ENCODE results near the gene GALNTL6.
"Not testable (repeated sequence)": the region's sequence is repeated elsewhere in the genome, so short reads cannot be mapped to it uniquely, and the experiment has no call there.

GALNTL6 gene

DNA sequence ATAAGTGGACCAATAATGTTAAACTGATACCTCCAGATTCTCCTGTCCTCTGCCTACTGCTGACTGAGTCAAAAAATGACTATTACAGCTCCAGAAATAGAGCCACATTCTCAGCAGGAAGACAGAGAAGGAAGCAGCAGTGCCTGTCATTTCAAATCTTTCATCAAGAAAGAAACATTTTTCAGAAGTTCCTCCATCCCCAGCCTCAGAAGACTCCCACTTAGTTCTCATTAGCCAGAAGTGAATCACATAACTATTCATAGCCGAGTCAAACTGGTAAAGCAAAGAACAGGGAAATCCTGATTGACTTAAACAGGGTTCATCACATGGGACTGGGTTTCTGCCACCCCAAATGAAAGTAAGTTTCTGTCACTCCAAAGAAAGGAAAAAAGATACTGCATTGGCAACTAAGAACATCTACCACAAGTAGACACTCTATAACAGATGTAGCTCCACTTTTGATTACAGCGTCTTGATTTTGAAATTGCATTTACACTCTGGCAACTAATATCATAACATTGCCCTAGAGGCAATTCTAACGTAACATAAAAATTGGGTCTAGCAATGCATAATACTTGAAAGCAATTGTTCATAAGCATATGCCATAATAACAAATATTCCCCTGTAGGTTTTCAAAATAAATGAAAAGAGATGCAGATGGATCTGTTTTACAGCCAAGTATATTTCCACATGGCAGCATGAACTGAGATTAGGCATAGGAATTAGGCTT is 599.8 kb downstream of the GALNTL6 start:
- no peak for DNase-seq

DNA sequence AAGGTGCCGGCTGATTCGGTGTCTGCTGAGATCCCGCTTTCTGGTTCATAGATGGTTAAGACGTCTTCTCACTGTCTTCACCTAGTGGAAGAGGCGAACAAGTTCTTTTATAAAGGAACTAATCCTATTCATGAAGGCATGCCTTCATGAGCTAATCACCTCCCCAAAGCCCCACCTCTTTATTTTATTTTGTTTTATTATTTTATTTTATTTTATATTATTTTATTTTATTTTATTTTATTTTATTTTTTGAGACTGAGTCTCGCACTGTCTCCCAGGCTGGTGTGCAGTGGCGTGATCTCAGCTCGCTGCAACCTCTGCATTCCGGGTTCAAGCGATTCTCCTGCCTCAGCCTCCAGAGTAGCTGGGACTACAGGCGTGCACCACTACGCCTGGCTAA is 615.8 kb downstream of the GALNTL6 start:
- DNase-seq, result not testable (repeated sequence)

DNA sequence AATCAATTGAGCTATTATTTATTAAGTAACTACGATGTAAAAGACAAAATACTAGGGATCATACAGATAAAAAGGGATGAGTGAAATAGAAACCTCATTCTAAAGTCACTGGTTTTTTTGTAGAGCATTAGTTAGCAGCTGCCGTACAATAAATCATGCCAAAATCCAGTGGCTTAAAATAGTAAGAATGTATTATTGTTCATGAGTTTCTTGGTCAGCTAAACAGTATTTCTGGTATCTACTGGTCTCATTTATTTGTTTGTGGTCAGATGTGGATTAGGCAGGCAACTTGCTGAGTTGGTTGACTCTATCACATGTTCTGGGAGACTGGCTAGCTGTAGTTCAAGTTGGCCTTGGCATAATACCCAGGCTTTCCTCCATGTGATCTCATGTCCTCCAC is 667.3 kb downstream of the GALNTL6 start:
- DNase-seq, result no peak

DNA sequence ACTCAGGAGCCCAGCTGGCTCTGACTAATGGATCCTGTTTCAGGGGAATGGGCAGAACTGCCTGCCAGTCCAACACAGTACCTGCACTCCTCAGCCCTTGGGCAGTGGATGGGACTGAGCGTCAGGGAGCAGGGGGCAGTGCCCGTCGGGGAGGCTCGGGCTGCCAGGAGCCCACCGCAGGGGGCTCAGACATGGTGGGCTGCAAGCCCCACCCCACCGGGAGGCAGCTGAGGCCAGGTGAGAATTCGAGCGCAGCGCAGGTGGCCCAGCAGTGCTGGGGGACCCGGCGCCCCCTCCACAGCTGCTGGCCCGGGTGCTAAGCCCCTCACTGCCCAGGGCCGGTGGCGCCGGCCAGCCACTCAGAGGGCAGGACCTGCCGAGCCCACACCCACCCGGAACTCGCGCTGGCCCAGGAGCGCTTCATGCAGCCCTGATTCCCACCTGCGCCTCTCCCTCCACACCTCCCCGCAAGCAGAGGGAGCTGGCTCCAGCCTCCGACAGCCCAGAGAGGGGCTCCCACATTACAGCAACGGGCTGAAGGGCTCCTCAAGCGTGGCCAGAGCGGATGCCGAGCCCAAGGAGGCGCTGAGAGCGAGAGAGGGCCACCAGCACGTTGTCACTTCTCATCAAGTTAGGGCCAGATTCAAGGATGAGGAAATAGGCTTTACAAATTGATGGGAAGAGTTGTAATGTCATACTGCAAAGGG is 668.8 kb downstream of the GALNTL6 start:
- no peak for DNase-seq

DNA sequence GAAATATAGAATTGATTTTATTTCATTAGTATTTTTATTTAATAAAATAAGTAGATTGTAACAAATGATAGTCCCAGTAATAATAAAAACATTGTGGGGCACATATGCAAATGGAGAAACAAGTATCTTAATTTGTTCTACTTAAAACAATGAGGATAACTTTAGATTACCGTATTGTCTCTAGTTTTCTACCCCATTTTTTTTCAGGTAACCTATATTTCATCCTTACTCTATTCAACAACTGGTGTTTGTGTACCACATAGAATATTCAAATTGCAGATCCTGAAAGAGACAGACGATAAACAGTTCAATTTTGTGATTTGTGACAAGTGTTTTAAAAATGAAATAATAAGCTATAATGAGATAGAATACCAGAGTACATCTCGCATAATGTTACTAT is 671.8 kb downstream of the GALNTL6 start:
- no peak for DNase-seq

DNA sequence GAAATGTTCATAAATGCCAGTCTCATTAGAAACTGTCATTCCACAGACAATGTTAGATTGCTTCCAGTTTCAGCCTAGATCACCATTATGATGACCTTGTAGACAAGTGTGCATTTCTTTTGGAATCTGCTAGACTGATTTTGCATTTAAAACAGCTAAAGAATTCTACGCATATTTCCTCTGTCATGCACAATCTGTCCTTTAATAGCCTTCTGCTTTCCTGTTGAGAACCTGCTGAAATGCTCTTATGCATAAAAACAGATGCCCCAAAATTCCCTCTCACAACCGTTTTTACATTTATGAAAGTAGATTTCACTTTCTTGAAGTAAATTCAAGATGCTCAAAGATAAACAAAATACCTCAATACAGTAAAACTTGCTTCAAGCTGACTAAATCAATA is 673.3 kb downstream of the GALNTL6 start:
- no peak for DNase-seq

DNA sequence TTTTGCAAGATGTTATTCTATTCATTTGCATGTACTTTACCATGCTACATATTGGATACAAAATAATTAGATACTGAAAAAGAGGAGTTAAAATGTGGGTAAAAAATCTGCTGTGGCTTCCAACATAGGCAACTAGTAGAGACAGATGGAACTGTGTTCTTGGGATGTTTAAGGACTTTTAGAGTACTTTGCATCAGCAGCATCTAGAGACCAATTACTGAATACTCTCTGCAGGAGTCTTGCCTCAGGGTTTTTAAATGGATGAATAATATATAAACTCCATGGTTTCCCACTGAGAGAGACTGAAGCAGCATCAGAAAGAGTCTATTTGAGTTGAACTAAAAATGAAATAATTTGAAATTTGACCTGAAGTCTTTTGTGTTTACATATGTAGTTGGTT is 676.7 kb downstream of the GALNTL6 start:
- DNase-seq, result no peak

DNA sequence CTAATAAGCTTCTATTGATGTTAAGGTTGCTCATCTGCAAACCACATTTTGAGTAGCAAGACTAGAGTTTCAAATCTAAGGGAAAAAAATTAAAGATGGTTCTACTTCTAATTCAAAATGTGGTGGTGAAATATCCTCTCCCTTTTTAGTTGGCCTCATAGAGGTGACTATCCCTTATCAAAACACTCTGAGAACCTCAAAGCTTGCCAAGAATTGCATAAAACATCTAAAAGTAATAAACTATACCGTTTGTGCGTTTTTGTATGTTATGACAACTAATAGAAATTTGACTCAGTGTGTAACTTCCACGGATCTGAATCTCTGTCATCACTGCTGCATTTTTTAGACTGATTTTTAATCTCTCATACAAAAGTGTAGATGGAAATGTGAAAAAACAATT is 682.6 kb downstream of the GALNTL6 start:
- no peak for DNase-seq

DNA sequence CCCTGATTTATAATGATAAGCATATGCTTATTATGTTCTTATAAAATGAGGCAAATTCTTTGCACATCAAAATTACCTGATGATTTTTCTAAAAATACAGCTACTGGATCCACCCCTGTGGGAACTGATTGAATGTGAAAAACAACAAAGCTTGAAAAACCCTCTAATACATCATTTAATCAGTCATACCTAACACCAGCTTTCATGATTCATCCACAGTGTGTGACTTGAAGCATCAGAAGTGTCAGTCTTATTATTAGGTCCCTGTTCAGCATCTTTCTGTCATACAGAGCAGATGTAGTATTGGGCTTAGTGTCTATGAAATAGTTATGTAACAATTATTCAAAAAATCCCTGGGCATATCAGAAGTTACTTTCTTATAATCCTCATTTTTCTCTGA is 684.1 kb downstream of the GALNTL6 start:
- no peak for DNase-seq

DNA sequence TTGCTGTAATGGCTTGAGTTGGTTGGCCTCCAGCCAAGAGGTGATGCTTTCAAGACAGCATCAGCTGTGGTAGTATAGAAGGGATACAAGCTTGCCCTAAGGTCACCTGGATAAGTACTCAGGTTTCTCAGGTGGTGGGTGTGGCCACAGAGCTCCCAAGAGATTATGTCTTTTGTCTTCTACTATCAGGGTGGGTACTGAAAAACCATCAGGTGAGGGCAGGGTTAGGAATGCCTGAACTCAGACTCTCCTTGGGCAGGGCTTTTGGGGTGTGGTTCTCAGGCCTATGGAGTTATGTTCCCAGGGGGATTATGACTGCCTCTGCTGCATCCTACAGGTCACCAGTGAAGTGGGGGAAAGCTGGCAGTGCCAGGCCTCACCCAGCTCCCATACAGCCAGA is 700.8 kb downstream of the GALNTL6 start:
- DNase-seq, result no peak

DNA sequence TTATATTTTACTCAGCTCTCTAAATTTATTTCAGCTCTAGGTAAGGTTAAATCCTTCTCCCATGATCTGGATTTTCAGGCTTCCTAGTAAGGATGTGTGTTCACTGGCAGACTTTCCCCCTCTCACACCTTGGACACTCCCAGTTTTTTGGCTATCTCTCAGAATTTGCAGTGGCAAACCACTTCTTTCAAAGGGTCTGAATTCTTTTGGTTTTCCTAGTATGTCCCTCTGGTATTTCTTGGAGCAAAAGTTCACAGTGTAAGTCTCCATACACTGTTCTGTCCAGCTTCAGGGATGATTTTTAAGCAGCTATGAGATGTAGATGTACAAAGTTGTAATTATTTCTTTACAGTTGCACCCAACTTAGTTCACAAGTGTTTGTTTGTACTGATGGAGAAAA is 701.6 kb downstream of the GALNTL6 start:
- DNase-seq, result no peak

DNA sequence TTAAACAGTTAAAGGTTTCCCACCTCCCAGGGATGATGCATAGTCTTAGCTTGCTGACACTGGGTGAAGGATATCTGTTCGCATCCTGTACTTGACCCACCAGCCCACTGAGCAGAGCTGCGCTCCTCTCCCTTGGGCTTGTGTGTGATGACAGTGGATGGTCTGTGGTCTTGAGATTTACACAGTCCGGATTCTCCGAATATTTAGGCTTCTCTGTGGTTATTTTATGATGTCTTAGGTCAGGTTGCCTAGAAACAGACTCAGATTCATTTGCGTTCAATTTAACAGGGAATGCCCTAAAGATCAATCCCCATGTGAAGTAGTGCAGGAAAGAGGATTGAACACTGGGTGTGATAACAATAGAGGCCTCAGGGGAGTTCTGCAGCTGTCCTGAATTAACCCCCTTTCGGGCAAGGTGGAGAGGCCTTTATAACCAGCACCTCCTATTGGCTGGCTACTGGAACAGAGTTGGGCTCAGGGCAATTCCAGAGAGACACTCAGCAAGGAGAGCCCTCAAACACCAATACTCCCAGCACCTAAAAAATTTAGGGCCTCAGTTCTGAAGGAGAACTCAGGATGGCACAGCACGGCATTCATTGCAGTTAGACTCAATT is 702.2 kb downstream of the GALNTL6 start:
- no peak for DNase-seq

DNA sequence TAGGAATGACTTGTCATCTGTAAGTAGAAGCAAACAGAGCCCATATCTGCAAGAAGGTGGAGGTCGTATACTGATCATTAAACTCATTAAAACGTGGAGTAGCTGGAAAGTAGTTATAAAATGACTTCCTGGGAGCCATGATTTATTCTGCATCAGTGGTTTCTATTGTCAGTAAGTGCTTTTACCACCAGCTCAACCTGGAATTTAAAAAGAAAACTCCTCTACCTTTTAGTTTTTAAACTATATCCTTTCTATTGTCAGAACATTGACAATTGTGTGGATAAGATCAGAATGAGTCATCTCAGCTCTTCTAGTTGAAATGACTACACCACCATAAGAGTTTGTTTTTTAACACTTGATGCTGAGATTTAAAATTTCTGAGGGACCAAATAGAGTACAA is 704.2 kb downstream of the GALNTL6 start:
- DNase-seq, result no peak

DNA sequence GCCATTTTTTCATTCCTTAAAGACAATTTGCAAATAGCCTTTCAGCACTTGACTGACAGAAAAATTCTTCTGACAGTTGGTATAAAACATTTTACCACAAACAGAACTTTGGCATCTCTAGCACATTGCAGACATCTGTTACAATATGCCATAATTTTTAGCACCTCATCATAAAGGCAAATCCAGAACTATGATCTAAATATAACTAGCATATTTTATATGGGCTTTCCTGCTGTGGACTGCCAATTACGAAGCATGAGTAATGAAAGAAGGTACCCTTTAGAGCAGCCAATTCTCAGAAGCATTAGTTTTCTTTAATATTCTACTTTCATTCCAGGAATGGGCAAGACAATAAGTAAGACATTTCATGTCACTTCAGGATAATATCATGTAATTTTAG is 708.0 kb downstream of the GALNTL6 start:
- no peak for DNase-seq

DNA sequence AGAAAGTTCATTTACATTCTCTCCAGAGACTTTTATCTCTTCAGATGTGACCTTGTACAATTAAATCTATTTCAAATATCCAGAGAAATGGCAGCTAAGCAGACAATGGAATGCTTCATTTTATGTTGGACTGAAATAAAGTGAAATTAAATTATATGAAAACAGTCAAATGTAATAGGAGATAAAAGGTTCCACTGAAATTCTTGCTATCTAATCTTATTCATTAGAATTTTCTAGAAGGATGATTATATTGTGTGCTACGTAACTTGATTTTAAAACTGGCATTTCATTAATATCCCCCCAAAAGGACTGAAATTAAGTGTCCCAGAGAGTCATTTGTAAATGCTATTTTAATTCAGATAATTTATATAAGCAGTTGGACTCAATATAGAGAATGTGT is 708.5 kb downstream of the GALNTL6 start:
- no peak for DNase-seq

DNA sequence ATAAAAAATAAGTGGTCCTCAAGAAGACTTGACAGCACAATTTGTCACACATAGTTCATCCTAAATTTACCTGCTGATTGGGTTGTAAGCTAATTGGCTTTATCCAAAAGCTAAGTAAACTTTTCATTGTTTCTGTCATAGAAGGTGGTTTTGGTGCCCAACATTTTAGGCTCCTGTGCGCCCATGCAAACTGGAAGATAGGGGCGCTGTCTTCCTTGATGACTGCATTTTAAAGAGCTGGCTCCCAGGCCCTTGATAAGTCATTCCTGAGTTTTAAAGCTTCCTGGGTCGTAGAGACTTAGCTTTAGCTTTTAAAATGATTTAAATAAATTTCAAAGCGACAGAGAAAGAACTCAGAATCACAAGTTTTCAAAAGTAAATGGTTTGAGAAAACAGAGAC is 730.0 kb downstream of the GALNTL6 start:
- DNase-seq, result no peak

DNA sequence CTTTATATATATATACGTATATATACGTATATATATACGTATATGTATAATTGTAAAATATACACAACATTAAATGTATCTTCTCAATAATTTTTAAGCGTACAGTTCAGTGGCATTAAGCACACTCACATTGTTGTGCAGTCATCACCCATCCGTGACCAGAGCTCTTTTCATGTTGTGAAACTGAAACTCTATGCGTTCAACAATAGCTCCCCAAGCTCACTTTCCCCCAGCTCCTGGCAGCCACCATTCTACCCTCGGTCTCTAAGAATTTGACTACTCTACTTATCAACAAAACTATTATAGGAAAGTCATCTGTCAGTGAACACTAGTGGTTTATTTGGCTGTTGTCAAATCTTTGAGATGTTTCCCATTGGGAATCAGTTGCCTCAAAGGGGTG is 733.6 kb downstream of the GALNTL6 start:
- no peak for DNase-seq

DNA sequence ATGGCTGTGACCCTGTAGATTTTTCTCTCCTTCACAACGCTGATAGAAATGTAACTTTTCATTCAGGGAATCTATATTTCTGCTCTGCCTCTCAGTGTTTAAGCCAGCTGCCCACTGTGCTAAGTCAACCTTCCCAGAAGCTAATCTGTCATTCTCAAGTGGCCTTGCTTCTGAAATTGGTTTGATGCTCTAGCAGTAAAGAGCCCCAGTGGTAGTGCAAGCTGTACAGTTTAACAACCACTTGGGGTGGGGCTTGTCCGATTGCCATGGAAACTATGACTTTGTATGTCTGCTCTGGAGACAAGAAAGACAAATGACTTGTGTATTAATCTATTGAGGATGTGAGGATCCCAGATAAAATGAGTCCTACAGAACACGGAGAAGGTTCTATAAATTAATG is 734.5 kb downstream of the GALNTL6 start:
- no peak for DNase-seq

DNA sequence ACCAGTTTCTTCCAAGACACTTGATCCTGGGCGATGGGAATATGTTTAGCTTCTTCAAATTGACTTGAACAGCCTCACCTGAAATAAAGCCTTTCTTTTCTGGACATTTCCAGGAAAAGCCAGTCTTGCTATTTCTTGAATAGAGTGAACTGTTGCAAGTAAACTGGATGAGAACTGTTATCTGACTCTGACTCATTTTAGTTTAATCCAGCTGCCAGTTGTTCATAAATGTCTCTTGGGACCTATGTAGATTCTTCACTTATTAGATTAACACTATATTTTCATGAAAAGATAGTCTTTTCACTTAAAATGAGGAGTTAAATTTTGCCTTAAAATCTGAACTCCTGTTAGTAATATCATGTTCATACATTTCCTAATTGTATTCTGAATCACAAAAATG is 740.0 kb downstream of the GALNTL6 start:
- no peak for DNase-seq

DNA sequence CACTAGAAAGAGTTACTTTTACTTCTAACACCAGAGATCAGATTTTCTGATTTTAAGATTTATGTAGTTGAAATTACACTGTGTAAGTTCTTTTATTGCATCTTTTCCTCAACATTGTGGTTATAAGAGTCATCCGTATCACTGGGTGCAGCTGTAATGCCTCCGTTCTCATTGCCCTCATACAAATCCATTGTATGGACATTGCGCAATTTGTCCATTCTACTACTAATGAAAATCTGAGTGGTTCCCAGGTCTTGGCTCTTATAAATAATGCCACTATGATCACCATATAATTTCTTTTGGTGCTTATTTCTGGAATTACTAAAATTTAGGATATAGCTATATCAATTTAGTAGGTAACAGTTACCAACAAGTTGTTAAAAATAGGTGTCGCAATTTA is 741.4 kb downstream of the GALNTL6 start:
- DNase-seq, result no peak

DNA sequence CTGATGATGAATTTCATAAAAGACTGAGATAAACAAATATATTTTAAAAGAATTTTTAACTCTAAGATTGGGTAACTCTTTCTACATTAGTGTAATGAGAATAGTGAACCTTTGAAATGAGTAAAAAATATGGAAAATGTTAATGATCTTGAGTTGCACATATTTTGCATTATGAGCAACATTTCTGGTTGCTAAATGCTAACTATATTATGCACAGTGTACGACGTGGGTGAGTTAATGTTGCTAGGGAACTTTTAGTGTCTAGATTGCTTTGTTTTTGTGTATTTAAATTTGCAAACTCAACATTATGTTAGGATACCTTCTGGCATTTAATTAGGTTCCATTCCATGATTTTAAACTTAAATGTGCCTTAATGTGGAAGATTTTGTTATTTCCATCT is 742.5 kb downstream of the GALNTL6 start:
- no peak for DNase-seq

DNA sequence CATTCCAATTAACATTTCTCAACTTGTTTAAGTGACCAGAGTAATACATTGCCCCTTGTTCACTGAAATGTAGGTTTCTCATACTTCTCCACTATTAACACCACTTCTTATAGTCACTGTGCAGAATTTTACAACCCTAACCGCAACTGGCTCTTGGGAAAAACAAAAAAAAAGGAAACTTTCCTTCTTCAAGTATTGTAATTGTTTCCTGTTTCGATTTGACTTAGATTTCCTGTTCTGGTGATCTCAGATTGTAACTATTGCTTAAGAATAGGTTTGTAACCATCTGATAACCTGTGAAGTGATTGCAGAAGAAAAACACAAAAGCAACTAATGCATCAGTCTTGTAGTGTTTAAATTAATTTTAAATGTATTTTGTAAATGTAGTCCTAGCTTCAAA is 760.7 kb downstream of the GALNTL6 start:
- DNase-seq, result no peak

DNA sequence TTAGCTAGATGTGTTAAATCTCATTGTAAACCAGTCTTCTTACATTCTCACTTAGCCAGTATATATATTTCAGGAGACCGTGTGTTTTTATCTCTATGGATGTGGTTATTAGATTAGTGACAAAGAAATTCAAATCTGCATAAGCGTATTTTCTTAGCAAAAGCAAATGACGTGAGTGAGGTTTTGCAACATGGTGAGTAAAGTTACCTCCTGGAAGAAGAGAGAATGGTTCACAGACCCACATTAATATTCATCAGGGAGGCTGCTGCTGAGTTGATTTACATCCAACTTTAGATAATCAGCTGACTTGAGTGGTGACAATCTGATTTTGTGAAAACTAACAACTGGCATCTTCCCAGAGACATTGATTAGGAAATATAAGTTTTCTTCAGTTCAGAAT is 765.5 kb downstream of the GALNTL6 start:
- no peak for DNase-seq

DNA sequence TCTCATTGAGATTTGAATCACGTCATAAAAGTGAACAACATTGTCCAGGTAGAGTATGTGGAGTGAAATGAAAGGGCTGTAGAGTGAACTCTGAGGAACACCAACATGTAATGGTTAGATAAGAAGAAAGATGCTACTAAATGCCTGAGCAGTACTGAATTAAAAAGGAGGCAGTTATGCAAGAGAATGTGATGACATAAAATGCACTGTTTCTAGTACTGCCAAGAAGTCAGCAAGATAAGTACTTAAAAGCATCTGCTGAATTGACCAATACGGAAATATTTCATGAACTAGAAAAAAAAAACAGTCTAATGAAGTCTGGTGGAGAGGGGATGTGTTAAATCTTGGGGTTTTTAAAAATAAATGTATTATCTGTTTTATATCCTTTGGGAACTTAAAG is 771.6 kb downstream of the GALNTL6 start:
- no peak for DNase-seq

DNA sequence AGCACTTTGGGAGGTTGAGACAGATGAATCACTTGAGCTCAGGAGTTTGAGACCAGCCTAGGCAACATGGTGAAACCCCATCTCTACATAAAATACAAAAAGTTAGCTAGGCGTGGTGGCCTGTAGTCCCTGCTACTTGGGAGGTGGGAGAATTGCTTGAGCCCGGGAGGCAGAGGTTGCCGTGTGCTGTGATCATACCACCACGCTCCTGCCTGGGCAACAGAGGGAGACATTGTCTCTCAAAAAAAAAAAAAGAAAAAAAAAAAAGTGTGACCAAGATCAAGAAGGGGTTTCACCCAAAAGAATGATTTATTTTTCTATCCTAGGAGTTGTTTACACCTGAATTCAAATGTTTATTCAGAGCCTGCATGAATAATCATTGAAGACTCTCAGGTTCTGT is 783.0 kb downstream of the GALNTL6 start:
- no peak for DNase-seq

Data from activated CD8-positive, alpha-beta memory T cell treated with anti-CD3 and anti-CD28 coated beads, Interleukin-2, amount 50 U/mL, for 4 hours (primary cell).